ENCODE data around the gene EXOC3L2.

EXOC3L2 gene

DNA sequence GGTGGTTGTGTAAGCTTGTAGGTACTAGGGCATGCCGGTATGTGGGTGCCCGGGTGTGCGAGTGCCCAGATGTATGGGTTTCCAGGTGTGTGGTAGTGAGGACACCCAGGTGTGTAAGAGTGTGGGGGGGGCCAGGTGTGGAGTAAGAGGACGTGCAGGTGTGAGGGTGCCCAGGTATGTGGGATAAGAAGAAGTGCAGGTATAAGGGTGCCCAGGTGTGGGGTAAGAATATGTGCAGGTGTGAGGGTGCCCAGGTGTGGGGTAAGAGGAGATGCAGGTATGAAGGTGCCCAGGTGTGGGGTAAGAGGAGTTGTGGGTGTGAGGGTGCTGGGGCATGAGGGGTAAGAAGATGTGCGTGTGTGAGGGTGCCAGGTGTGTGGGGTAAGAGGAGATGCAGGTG lies 20.2 kb upstream of the EXOC3L2 start:
- H3K79me2 ChIP-seq (ENCODE audit: insufficient read depth, low read length), result no peaks in the 10 kb centered on the region
- H3K27me3 ChIP-seq (ENCODE audit: low read length), result no peaks in the 10 kb centered on the region
- no peak overlapping the region for H2AFZ ChIP-seq (ENCODE audit: low read depth, low read length, severe bottlenecking)
- no peak overlapping the region for H3K27ac ChIP-seq (ENCODE audit: low read depth, low read length)
- TF ChIP-seq EZH2phosphoT487 (conservative IDR thresholded peaks at IDR 0.05; ENCODE audit: low read length), result no peak
- TF ChIP-seq, protein P1, sequence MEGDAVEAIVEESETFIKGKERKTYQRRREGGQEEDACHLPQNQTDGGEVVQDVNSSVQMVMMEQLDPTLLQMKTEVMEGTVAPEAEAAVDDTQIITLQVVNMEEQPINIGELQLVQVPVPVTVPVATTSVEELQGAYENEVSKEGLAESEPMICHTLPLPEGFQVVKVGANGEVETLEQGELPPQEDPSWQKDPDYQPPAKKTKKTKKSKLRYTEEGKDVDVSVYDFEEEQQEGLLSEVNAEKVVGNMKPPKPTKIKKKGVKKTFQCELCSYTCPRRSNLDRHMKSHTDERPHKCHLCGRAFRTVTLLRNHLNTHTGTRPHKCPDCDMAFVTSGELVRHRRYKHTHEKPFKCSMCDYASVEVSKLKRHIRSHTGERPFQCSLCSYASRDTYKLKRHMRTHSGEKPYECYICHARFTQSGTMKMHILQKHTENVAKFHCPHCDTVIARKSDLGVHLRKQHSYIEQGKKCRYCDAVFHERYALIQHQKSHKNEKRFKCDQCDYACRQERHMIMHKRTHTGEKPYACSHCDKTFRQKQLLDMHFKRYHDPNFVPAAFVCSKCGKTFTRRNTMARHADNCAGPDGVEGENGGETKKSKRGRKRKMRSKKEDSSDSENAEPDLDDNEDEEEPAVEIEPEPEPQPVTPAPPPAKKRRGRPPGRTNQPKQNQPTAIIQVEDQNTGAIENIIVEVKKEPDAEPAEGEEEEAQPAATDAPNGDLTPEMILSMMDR (IDR thresholded peaks at IDR 0.05; ENCODE audit: insufficient read depth, low read length, poor library complexity, severe bottlenecking), result no peak
- H3K9me2 ChIP-seq (replicated peaks; ENCODE audit: insufficient read depth, low read length), result no peaks in the 10 kb centered on the region
- H3K36me3 ChIP-seq (ENCODE audit: low read length), result no peaks in the 10 kb centered on the region
- H3K9me3 ChIP-seq (ENCODE audit: insufficient read depth, low read length), result no peaks in the 10 kb centered on the region
- no peak overlapping the region for H3K4me3 ChIP-seq (ENCODE audit: insufficient read depth, low read length, poor library complexity, severe bottlenecking)
- no peak overlapping the region for H3K9ac ChIP-seq (ENCODE audit: low read length)
- no peaks in the 10 kb centered on the region for H4K20me1 ChIP-seq (ENCODE audit: low read depth, low read length)
- H3K4me2 ChIP-seq (ENCODE audit: low read depth, low read length, poor library complexity, severe bottlenecking), result no peak overlapping the region
- H3F3A ChIP-seq (ENCODE audit: insufficient read depth), result 0 out of 2 replicates have a peak, but pooled peaks cover 6% of the 10 kb centered on the region

DNA sequence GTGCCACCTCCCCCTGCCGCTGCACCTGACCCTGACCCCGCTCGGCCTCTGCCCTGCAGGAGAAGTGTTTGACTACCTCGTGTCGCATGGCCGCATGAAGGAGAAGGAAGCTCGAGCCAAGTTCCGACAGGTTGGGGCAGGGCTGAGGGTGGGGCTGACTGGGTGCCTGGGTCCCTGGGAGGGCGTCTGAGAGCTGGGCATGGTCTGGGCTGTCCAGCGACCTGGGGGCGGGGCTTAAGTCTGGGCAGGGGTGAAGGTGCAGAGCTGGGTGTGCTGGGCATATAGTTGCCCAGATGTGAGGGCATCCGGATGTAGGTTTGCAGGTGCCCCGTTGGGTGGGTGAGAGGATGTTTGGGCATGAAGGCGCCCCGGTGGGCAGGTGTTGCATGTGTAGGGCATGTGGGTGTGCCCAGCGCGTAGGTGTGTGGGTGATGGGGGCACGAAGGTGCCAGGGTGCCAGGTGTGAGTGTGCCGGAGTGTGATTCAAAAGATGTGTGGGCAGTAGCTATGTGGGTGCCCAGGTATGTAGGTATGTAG lies 19.6 kb upstream of the EXOC3L2 start:
- Histone ChIP-seq H3K9me3 (ENCODE audit: insufficient read depth, low read length) (no peaks in the 10 kb centered on the region), H3K27ac (ENCODE audit: low read depth, low read length) (no peak overlapping the region), H3K36me3 (ENCODE audit: low read length) (no peaks in the 10 kb centered on the region), H3K9me2 (replicated peaks; ENCODE audit: insufficient read depth, low read length) (no peaks in the 10 kb centered on the region), H2AFZ (ENCODE audit: low read depth, low read length, severe bottlenecking) (no peak overlapping the region), H3K4me3 (ENCODE audit: insufficient read depth, low read length, poor library complexity, severe bottlenecking) (no peak overlapping the region), H4K20me1 (ENCODE audit: low read depth, low read length) (no peaks in the 10 kb centered on the region), H3F3A (ENCODE audit: insufficient read depth) (0 out of 2 replicates have a peak, but pooled peaks cover 6% of the 10 kb centered on the region), H3K4me2 (ENCODE audit: low read depth, low read length, poor library complexity, severe bottlenecking) (no peak overlapping the region), H3K27me3 (ENCODE audit: low read length) (no peaks in the 10 kb centered on the region), H3K79me2 (ENCODE audit: insufficient read depth, low read length) (no peaks in the 10 kb centered on the region), H3K9ac (ENCODE audit: low read length) (no peak overlapping the region)
- TF ChIP-seq, protein P1 (IDR thresholded peaks at IDR 0.05; ENCODE audit: insufficient read depth, low read length, poor library complexity, severe bottlenecking), result no peak
- TF ChIP-seq EZH2phosphoT487 (conservative IDR thresholded peaks at IDR 0.05; ENCODE audit: low read length), result no peak

DNA sequence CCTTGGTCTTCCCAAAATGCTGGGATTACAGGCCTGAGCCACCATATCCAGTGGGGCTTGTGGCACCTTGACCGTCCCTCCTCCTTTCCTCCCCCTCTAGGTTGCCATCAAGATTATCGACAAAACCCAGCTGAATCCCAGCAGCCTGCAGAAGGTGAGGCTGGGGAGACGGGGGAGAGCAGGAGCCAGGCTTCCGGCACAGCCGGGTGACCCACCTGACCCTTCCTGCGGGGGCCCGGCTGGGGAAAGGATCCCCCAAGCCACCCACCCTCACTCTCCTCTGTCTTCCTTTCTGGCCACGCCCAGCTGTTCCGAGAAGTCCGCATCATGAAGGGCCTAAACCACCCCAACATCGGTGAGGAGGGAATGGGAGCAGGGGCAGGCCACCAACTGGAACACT lies 17.8 kb upstream of the EXOC3L2 start:
- no peaks in the 10 kb centered on the region for H3K9me2 ChIP-seq (replicated peaks; ENCODE audit: insufficient read depth, low read length)
- TF ChIP-seq, protein P1 (IDR thresholded peaks at IDR 0.05; ENCODE audit: insufficient read depth, low read length, poor library complexity, severe bottlenecking), result no peak
- no peak for TF ChIP-seq EZH2phosphoT487 (conservative IDR thresholded peaks at IDR 0.05; ENCODE audit: low read length)
- 0 out of 2 replicates have a peak, but pooled peaks cover 6% of the 10 kb centered on the region for H3F3A ChIP-seq (ENCODE audit: insufficient read depth)
- H3K9me3 ChIP-seq (ENCODE audit: insufficient read depth, low read length), result no peaks in the 10 kb centered on the region
- H3K4me3 ChIP-seq (ENCODE audit: insufficient read depth, low read length, poor library complexity, severe bottlenecking), result no peak overlapping the region
- H3K27ac ChIP-seq (ENCODE audit: low read depth, low read length), result no peak overlapping the region
- no peaks in the 10 kb centered on the region for H3K79me2 ChIP-seq (ENCODE audit: insufficient read depth, low read length)
- no peaks in the 10 kb centered on the region for H3K27me3 ChIP-seq (ENCODE audit: low read length)
- no peak overlapping the region for H3K9ac ChIP-seq (ENCODE audit: low read length)
- no peak overlapping the region for H2AFZ ChIP-seq (ENCODE audit: low read depth, low read length, severe bottlenecking)
- H3K36me3 ChIP-seq (ENCODE audit: low read length), result no peaks in the 10 kb centered on the region
- H4K20me1 ChIP-seq (ENCODE audit: low read depth, low read length), result no peaks in the 10 kb centered on the region
- H3K4me2 ChIP-seq (ENCODE audit: low read depth, low read length, poor library complexity, severe bottlenecking), result no peak overlapping the region

All from SU-DHL-6 (cell line).